Sigmoid colon (tissue), 7 donors: ENCODE results near the gene ZNF512B. TPM values are rescaled to one million over a fixed set of nuclear protein-coding genes. Genes with fewer than 3 reads are reported as not detected.

Experiments used
- DNase-seq: peaks from one replicate; pipeline ENCODE4 v3.0.0-alpha.2; 2019
- H3K27ac ChIP-seq, 4 donors: fragments of 200-600 bp; sonication (generic); one replicate each; pipeline ENCODE4 v1.5.1; 2016 to 2019; ENCODE audit warnings: mild to moderate bottlenecking in 1 of 4
- H3K27me3 ChIP-seq, 3 donors: fragments of 200-600 bp; sonication (generic); one replicate each; pipeline ENCODE4 v1.5.1; 2019; ENCODE audit warnings: mild to moderate bottlenecking in 1 of 3
- H3K36me3 ChIP-seq, 4 donors: fragments of 200-600 bp; sonication (generic); one replicate each; pipeline ENCODE4 v1.5.1; 2016 to 2019
- H3K4me1 ChIP-seq, 4 donors: fragments of 200-600 bp; sonication (generic); one replicate each; pipeline ENCODE4 v1.5.1; 2017 to 2019
- H3K4me3 ChIP-seq, 4 donors: fragments of 200-600 bp; sonication (generic); one replicate each; pipeline ENCODE4 v1.5.1; 2017 to 2019; ENCODE audit warnings: mild to moderate bottlenecking in 2 of 4, moderate library complexity in 1 of 4
- H3K9me3 ChIP-seq, 4 donors: fragments of 200-600 bp in 3 of 4; sonication (generic) in 3 of 4; one replicate each; pipeline versions ENCODE4 v1.5.1 to v1.6.1; 2013 to 2019
- EP300 ChIP-seq, 4 donors: sonication (generic); formaldehyde crosslinking; IDR thresholded peaks; one replicate each; pipeline ENCODE4 v1.6.1; 2017; ENCODE audit warnings: antibody characterized with exemption in 4 of 4
- POLR2A ChIP-seq, 2 donors: fragments of 450-650 bp; IDR thresholded peaks; one replicate each; pipeline ENCODE4 v1.6.1; 2016; ENCODE audit warnings: antibody characterized with exemption in 2 of 2, mild to moderate bottlenecking in 2 of 2, moderate library complexity in 2 of 2
- POLR2AphosphoS5 ChIP-seq, 4 donors: sonication (generic); formaldehyde crosslinking; IDR thresholded peaks; one replicate each; pipeline ENCODE4 v1.6.1; 2017; ENCODE audit warnings: antibody characterized with exemption in 4 of 4
- WGBS, 2 donors: extraction: QIAGEN DNeasy Blood & Tissue Kit; methylation state at CpG; one replicate each; pipeline ENCODE4 v1.1.7; 2013; 5-methylcytosine and 5-hydroxymethylcytosine counted together
- intact Hi-C: fragments of 100-400 bp; cut with DNase I; formaldehyde crosslinking; loops from one replicate; pipeline ENCODE4 v1.15.1; 2023
- polyA plus RNA-seq, 3 donors: library from polyadenylated mRNA; stranded (reverse); fragments of 200-250 nt; gene quantifications; one replicate each; pipeline ENCODE4 v1.2.3, GENCODE V29; 2013
- total RNA-seq, 4 donors: library from RNA; depleted of rRNA; stranded (reverse); fragments of >200 nt; gene quantifications; one replicate each; pipeline ENCODE4 v1.1.0, GENCODE V29; 2016
- TF ChIP-seq, protein P1 (sequence below), 4 experiments: fragments of 450-650 bp in 3 of 4; fragments of 200-600 bp in 1 of 4; IDR thresholded peaks; one replicate each; pipeline ENCODE4 v1.5.1; 2016 to 2019; ENCODE audit warnings: antibody characterized with exemption in 4 of 4, mild to moderate bottlenecking in 3 of 4, moderate library complexity in 2 of 4
- donor health status: healthy with polysubstance abuse.
- donor health status: Bipolar disorder and iron deficiency.
- donor health status: healthy.

The ZNF512B gene
- total and polyA plus RNA-seq, 7 donors, result 0.23 to 10.8 (median 5.5) TPM

DNA sequence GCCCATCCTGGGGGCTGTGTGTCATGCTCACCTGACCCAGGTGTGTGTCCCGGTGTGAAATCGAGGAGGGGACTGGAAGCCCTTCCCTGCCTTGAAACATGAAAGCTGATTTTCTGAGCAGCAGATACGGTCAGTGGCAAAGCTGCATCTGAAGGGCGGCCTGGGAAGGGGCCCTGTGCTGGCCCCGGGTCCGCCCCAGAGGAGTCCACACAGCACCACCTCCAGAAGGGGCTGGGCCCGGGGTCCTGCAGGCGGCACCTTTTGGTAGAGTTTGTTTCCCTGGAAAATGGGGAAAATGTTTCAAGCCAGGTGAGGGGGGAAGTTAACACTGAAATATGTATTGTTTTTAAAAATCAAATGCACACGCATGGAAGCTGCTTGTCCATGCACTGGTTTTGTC is 34.3 kb downstream of the ZNF512B start:
- no peaks in the 10 kb centered on the region for H3K27me3 ChIP-seq
- H3K4me1 ChIP-seq, result peaks cover 0 to 5% (median 0%) of the 10 kb centered on the region in 4 donors
- no peaks in the 10 kb centered on the region for H3K9me3 ChIP-seq
- intact Hi-C loops, result no loop called here
- H3K36me3 ChIP-seq, result peaks cover 24 to 85% (median 31%) of the 10 kb centered on the region in 4 donors
- no peak overlapping the region for H3K4me3 ChIP-seq
- no peak for DNase-seq
- no peak overlapping the region for H3K27ac ChIP-seq
- TF ChIP-seq, protein P1, sequence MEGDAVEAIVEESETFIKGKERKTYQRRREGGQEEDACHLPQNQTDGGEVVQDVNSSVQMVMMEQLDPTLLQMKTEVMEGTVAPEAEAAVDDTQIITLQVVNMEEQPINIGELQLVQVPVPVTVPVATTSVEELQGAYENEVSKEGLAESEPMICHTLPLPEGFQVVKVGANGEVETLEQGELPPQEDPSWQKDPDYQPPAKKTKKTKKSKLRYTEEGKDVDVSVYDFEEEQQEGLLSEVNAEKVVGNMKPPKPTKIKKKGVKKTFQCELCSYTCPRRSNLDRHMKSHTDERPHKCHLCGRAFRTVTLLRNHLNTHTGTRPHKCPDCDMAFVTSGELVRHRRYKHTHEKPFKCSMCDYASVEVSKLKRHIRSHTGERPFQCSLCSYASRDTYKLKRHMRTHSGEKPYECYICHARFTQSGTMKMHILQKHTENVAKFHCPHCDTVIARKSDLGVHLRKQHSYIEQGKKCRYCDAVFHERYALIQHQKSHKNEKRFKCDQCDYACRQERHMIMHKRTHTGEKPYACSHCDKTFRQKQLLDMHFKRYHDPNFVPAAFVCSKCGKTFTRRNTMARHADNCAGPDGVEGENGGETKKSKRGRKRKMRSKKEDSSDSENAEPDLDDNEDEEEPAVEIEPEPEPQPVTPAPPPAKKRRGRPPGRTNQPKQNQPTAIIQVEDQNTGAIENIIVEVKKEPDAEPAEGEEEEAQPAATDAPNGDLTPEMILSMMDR (IDR thresholded peaks at IDR 0.05), result no peak
- WGBS, 2 donors, result 92 to 95% methylated on average over 9 of the region's 9 CpGs

DNA sequence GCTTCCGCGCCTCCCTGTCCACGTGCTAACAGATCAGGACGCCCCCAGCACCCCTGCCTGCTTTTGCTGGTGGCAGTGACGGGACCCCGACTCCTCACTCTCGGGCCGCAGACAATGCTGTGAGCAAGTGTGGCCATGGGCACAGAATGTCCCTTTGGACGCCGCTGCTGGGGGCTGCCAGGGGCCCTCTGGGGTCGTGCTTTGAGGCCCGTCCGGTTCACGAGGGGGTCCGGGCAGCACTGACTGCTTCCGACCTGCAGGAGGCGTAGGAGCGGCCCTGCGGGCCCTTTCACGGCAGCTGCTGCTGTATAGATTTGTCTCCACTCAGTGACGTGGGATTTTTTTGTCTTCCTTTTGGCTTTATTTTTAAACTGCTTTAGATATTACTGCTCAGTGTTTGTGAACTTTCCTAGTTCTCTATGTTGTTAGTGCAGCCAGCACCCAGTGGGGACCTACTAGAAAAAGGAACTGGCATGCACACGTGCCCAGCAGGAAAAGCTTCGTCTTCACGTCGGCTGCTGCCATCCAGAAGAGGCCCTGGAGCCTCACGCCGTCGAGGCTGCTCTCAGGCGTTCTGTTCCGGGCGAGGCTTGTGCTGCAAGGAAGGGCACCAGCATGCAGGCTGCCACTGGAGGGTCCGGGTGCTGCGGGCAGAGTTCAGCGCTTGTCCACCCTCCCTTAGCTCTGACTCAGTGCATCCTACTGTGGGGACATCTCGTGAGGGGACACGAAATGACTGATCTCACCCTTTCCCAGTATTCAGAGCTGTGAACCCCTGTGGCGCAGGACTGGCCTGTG is 35.3 kb downstream of the ZNF512B start:
- Histone ChIP-seq H3K4me3 (no peak overlapping the region), H3K27me3 (no peaks in the 10 kb centered on the region), H3K9me3 (no peaks in the 10 kb centered on the region), H3K4me1 (peaks cover 0 to 5% (median 0%) of the 10 kb centered on the region in 4 donors), H3K27ac (no peak overlapping the region), H3K36me3 (peaks cover 19 to 85% (median 37%) of the 10 kb centered on the region in 4 donors)
- intact Hi-C loops, result no loop called here
- DNase-seq, result no peak
- TF ChIP-seq POLR2AphosphoS5 (IDR thresholded peaks at IDR 0.05) (no peak), EP300 (IDR thresholded peaks at IDR 0.05) (no peak), POLR2A (IDR thresholded peaks at IDR 0.05) (no peak)
- TF ChIP-seq, protein P1 (IDR thresholded peaks at IDR 0.05), result no peak
- WGBS, 2 donors, result 88 to 90% methylated on average over 37 of the region's 37 CpGs

DNA sequence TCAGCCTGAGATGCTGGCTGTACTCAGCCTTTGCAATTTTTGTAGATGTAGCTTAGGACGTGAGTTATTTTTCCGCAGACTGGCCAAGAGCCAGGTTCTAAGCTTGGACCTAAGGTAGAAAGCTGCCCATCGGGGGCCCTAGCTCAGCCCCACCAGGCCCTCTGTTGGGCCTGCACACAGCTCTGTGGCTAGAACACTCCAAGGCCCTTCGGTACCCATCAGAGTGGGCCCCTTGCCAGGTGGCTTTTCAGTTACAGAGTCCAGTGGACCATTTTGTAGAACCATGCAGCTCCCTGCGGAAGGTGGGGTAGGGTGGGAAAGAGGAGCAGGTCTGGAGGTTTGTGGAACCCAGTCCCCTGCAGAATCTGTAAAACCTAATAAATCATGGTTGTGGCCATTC is 36.1 kb downstream of the ZNF512B start:
- no peaks in the 10 kb centered on the region for H3K27me3 ChIP-seq
- DNase-seq, result no peak
- WGBS, 2 donors, result 91 to 93% methylated on average over 5 of the region's 5 CpGs
- H3K4me1 ChIP-seq, result peaks cover 0 to 4% (median 0%) of the 10 kb centered on the region in 4 donors
- no peak overlapping the region for H3K27ac ChIP-seq
- no peak for TF ChIP-seq POLR2A (IDR thresholded peaks at IDR 0.05)
- TF ChIP-seq, protein P1 (IDR thresholded peaks at IDR 0.05), result no peak
- TF ChIP-seq EP300 (IDR thresholded peaks at IDR 0.05), result no peak
- no peak for TF ChIP-seq POLR2AphosphoS5 (IDR thresholded peaks at IDR 0.05)
- intact Hi-C loops, result no loop called here
- peaks cover 26 to 85% (median 45%) of the 10 kb centered on the region in 4 donors for H3K36me3 ChIP-seq
- H3K9me3 ChIP-seq, result no peaks in the 10 kb centered on the region
- H3K4me3 ChIP-seq, result no peak overlapping the region

DNA sequence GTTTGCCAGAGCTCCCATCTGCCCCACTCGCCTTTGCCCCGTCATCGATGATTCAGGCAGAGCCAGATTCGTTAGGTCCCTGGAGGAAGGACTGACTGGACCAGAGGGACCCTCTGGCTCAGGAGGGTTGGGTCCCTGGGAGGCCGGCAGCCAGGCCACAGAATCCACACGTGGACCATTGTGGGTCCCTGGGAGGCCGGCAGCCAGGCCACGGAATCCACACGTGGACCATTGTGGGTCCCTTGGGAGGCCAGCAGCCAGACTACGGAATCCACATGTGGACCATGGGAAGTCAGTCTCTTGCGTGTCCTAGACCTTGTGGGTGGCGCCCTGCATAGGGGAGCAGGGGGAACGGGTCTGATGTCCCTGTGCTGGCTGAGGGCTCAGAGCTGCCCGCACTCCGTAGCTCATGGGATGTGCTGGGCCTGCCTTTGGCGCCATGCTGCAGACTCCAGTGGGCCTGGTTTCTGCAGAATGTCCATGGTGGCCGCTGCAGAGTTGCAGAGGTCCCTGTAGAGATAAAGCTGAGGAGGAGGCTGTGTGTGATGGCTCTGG is 37.0 kb downstream of the ZNF512B start:
- H3K4me3 ChIP-seq, result no peak overlapping the region
- H3K27me3 ChIP-seq, result no peaks in the 10 kb centered on the region
- peaks cover 29 to 88% (median 53%) of the 10 kb centered on the region in 4 donors for H3K36me3 ChIP-seq
- no peaks in the 10 kb centered on the region for H3K4me1 ChIP-seq
- DNase-seq, result no peak
- 93 to 94% methylated on average over 17 of the region's 17 CpGs for WGBS, 2 donors
- no peak overlapping the region for H3K27ac ChIP-seq
- TF ChIP-seq, protein P1 (IDR thresholded peaks at IDR 0.05), result no peak
- TF ChIP-seq EP300 (IDR thresholded peaks at IDR 0.05), result no peak
- TF ChIP-seq POLR2A (IDR thresholded peaks at IDR 0.05), result no peak
- TF ChIP-seq POLR2AphosphoS5 (IDR thresholded peaks at IDR 0.05), result no peak
- intact Hi-C loops, result no loop called here
- H3K9me3 ChIP-seq, result no peaks in the 10 kb centered on the region
